HK-2 (cell line): ENCODE measurements around the gene LCA5.
"Not testable (repeated sequence)": the region's sequence is repeated elsewhere in the genome, so short reads cannot be mapped to it uniquely, and the experiment has no call there.

ENCODE experiments used
- DNase-seq: peaks from one replicate; pipeline ENCODE4 v3.0.0-alpha.2; 2018; ENCODE audit not compliant: unreplicated experiment

Gene LCA5

GRCh38 chr6:79536954-79537747 is at the start of gene LCA5:
LCA5 (minus strand) TSS chr6:79537430; CDS start chr6:79518894, 18,536 bp downstream.
- peak; percentile 94 for DNase-seq

- no peak for DNase-seq
Observed at GRCh38 chr6:79586548-79586947, 49.3 kb upstream of the LCA5 start.

- DNase-seq = no peak
Observed at GRCh38 chr6:79584332-79584731, 47.1 kb upstream of the LCA5 start.

GRCh38 chr6:79577926-79578325 is 40.7 kb upstream of the LCA5 start:
- DNase-seq = not testable (repeated sequence)

GRCh38 chr6:79574630-79575225 is 37.5 kb upstream of the LCA5 start:
- no peak for DNase-seq

GRCh38 chr6:79574174-79574573 is 36.9 kb upstream of the LCA5 start:
- DNase-seq = no peak

GRCh38 chr6:79571030-79571367 is 33.8 kb upstream of the LCA5 start:
- no peak for DNase-seq

GRCh38 chr6:79570129-79571029 is 33.1 kb upstream of the LCA5 start:
- DNase-seq = no peak

GRCh38 chr6:79568996-79569395 is 31.8 kb upstream of the LCA5 start:
- DNase-seq = no peak

GRCh38 chr6:79564636-79565035 is 27.4 kb upstream of the LCA5 start:
- no peak for DNase-seq

GRCh38 chr6:79559706-79560105 is 22.5 kb upstream of the LCA5 start:
- no peak for DNase-seq

GRCh38 chr6:79557673-79558467 is 20.6 kb upstream of the LCA5 start:
- DNase-seq = no peak

GRCh38 chr6:79554305-79554704 is 17.1 kb upstream of the LCA5 start:
- no peak for DNase-seq

- no peak for DNase-seq
Observed at GRCh38 chr6:79551401-79551800, 14.2 kb upstream of the LCA5 start.

GRCh38 chr6:79548304-79548703 is 11.1 kb upstream of the LCA5 start:
- DNase-seq = no peak

GRCh38 chr6:79546186-79546585 is 9.0 kb upstream of the LCA5 start:
- DNase-seq = no peak

- peak; percentile 81 for DNase-seq
Observed at GRCh38 chr6:79544939-79545450, 7.8 kb upstream of the LCA5 start.

- DNase-seq = peak; percentile 18
Observed at GRCh38 chr6:79544299-79544927, 7.2 kb upstream of the LCA5 start.

- DNase-seq = no peak
Observed at GRCh38 chr6:79543886-79544285, 6.7 kb upstream of the LCA5 start.

- DNase-seq = no peak
Observed at GRCh38 chr6:79543411-79543810, 6.2 kb upstream of the LCA5 start.
